ENCODE measurements around the gene FIS1. TPM values are rescaled to one million over a fixed set of nuclear protein-coding genes. Genes with fewer than 3 reads are reported as not detected.
"Not testable (repeated sequence)": the region's sequence is repeated elsewhere in the genome, so short reads cannot be mapped to it uniquely, and the experiment has no call there.

Gene FIS1
- polyA plus RNA-seq, 6 donors from 2014 or later = 221 to 266 (median 244) TPM

DNA sequence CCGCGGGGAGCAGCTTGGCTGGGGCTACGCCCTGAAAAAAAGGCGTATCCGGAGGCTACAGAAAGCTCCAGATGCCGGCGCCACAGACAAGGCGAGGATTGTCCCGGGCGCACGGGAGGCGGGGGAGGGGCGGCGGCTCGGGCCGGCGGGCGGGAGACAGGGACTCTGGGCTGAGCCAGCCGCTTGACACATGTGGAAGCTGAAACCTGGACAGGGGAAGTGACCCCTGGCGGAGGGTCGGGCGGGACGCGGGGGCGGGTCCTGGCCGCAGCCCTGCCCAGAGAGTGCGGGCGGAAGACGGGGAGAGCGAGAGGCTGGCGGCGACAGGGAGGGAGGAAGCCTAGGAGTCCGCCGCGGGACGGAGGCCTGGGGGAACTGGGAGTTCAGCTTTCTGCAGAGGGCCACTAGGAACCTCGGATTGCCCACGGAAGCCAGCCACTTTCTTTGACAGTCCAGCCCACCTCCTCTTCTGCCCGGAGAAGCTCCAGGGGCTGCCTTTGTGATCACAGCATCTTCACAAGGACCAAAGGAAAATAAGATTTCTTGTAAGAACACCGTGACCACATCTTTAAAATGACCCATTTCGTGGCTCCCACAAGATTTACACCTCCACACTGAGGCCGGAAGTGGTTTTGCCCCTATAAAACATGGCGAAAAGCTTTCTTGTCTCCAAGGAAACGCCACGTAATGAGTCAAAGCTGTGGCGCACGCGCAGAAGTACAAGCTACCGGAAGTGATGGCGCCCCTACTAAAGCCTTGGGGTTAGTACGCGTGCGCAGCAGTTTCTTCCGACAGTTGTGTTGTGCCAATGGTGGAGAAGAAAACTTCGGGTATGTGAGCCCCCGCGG lies 27.3 kb downstream of the FIS1 start, which contains the start of the genes PLOD3 and ZNHIT1:
Gene PLOD3, minus strand, starts transcription at position 194 of the 848 bp plus-strand sequence. CDS start 307 bp downstream, outside the sequence.
Gene ZNHIT1, plus strand, starts transcription at position 778 of the 848 bp plus-strand sequence. Its CDS starts 31 bp downstream, at position 809.
- H3K4me1 Mint-ChIP-seq = peaks cover 36 to 45% (median 45%) of the 10 kb centered on the region in 3 donors

DNA sequence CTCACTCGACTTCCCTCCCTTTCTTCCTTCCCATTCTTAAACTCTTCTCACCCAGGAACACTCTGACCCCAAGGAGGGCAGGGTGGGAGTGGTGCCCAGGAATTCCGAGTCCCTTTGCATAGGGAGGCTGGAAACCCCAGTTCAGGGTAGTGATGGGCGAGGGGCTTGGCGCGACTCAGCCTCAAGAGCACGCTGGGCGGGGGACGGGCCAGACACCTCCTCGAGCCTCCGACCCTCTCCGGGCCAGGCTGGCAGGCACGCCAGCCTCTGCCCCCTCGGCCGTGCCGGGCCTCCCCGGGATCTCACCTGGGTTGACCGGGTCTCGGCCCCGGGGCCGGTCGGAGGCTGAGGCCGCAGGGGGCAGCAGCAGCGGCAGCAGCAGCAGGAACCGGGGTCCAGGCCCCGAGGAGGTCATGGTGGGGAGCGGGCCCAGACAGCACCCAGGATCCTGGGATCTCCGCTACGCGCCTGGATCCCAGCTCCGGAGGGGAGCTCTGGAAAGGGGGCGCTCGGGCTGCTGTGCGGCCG lies 28.0 kb downstream of the FIS1 start:
- Mint-ChIP-seq H3K4me1 (peaks cover 32 to 45% (median 40%) of the 10 kb centered on the region in 3 donors), H3K9me3 (no peaks in the 10 kb centered on the region), H3K27ac (peak overlapping the region; percentile 26 to 93 (median 60)), H3K4me3 (peak overlapping the region; percentile 94 to 98 (median 96)), H3K36me3 (peaks cover 0 to 2% of the 10 kb centered on the region in 2 donors), H3K27me3 (no peaks in the 10 kb centered on the region)
- DNase-seq (no peak), ATAC-seq (ENCODE audit: low read depth in 2 of 2) (no peak)

More for the DNA sequence above, 27.3 kb downstream of the FIS1 start, which contains the start of the genes PLOD3 and ZNHIT1:
- H3K4me3 Mint-ChIP-seq = peak within 1 kb of the TSS; percentile 94 to 98 (median 96)
- DNase-seq (peak; percentile 92), ATAC-seq (ENCODE audit: low read depth in 2 of 2) (peak; percentile 86)
- no peaks in the 10 kb centered on the region for H3K9me3 Mint-ChIP-seq
- H3K27me3 Mint-ChIP-seq = no peaks in the 10 kb centered on the region
- peak within 1 kb of the TSS; percentile 88 to 96 (median 93) for H3K27ac Mint-ChIP-seq
- H3K36me3 Mint-ChIP-seq = peaks cover 0 to 8% of the 10 kb centered on the region in 2 donors

DNA sequence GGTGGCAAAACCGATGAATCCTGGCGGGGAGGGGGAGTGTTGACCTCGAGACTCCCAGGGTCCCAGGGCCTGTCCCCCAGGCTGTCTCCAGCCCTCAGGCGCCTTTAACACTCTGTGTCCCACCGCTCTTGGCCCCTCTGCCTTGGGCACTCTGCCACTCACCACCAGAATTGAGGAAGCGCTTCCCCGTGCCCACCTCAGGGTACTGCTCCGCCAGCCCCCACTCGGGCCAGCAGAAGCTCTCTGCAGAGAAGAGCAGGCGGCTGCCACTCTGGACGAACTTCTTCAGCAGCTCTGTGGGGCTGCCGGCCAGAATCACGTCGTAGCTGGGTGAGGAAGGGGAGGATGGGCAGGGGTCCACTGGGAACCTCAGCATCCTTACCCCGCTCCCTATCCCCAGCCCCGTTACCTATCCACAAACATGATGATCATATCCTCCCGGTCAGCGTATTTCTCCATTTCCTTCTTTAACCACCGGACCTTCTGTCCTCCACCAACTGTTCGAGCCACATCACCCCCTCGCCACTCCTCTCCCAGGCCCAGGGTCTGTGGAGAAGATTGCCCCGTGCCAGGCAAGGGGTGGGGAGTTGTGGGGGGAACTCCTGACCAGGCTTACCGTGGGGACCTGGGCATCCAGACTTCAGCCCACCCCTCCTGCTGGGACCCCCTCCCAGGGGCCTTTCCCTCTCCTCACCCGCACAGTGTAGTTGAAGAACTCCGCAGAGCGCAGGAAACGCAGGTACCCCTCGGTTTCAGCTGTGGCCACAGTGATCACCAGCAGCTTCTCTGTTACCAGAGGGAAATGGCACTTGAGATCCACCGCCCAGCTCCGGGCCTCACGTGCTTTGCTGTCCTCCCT lies 28.7 kb downstream of the FIS1 start:
- Mint-ChIP-seq H3K9me3 (no peaks in the 10 kb centered on the region), H3K4me1 (peaks cover 26 to 41% (median 33%) of the 10 kb centered on the region in 3 donors), H3K27ac (peak overlapping the region; percentile 53 to 93 (median 66)), H3K36me3 (no peaks in the 10 kb centered on the region), H3K27me3 (no peaks in the 10 kb centered on the region), H3K4me3 (peak overlapping the region; percentile 82 to 98 (median 96))
- ATAC-seq (ENCODE audit: low read depth in 2 of 2) = no peak
- DNase-seq = no peak

DNA sequence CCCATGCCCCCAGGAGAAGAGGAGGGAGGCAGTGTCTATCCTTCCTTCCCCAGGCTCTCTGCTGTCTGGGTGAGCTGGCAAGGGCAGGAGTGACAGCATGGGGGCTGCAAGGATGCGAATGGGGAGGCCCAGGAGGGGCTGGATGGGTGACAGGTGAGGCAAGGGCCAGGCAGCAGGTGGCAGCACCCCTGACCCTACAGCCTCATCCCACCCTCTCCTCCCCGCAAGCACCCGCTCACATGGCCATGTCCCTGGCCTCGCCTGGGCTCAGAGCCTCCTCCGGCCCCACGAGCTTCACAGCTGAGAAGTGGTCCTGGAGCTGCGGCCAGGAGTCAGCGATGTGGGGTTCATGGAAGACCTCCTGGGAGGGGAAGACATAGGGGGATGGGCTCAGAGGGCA lies 32.9 kb downstream of the FIS1 start:
- Mint-ChIP-seq H3K36me3 (peaks cover 0 to 6% of the 10 kb centered on the region in 2 donors), H3K27ac (no peak overlapping the region)

DNA sequence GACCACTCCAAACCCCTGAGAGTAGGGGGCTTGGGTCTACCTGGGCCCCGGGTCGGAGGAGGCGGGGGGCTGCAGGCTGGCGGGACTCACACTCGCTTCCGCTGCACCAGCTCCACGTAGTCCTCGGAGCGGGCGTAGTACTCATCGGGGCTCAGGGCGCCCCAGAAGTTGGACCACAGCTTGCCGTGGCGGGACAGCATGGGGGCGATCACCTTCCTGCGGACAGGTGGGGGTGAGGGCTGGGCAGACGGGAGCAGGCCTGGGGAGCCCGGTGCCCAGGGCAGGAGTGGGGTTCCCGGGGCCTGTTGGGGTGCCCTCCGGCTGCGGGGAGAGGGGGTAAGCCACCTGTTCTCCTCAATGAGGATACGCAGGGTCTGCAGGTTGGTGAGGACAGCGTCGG lies 33.4 kb downstream of the FIS1 start:
- H3K4me3 Mint-ChIP-seq = peak overlapping the region in 2 of 8 donors; percentile 35 to 45
- peaks cover 0 to 8% of the 10 kb centered on the region in 2 donors for H3K36me3 Mint-ChIP-seq
- ATAC-seq (ENCODE audit: low read depth in 2 of 2) (no peak), DNase-seq (no peak)
- peaks cover 0 to under 1% (median 0%) of the 10 kb centered on the region in 3 donors for H3K27me3 Mint-ChIP-seq
- no peak overlapping the region for H3K27ac Mint-ChIP-seq
- peaks cover 4 to 10% (median 9%) of the 10 kb centered on the region in 3 donors for H3K4me1 Mint-ChIP-seq
- no peaks in the 10 kb centered on the region for H3K9me3 Mint-ChIP-seq

More for the DNA sequence above, 32.9 kb downstream of the FIS1 start:
- H3K9me3 Mint-ChIP-seq = no peaks in the 10 kb centered on the region
- H3K4me1 Mint-ChIP-seq = peaks cover 8 to 13% (median 13%) of the 10 kb centered on the region in 3 donors
- peak overlapping the region in 1 of 8 donors; percentile 45 for H3K4me3 Mint-ChIP-seq
- DNase-seq (no peak), ATAC-seq (ENCODE audit: low read depth in 2 of 2) (no peak)
- no peaks in the 10 kb centered on the region for H3K27me3 Mint-ChIP-seq

DNA sequence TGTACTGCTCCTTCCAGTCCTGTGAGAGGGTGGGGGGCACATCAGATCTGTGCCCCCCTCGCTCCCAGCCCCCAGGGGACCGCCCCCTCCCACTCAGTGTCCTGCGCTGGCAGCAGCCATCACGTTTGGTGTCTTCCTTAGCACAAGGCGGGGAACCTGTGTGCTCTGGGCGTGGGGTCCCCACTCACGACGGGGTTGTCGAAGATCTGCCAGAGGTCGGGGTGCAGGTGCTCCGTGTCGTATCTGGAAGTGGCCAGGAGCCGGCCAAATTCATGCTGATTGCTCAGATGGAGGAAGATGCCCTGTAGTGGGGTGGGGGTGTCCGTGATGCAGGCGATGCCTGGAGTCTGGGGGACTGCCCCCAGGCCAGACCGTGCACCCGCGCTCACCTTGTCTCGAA lies 34.7 kb downstream of the FIS1 start:
- H3K4me1 Mint-ChIP-seq = no peaks in the 10 kb centered on the region
- H3K4me3 Mint-ChIP-seq = no peak overlapping the region
- H3K27ac Mint-ChIP-seq = no peak overlapping the region
- no peaks in the 10 kb centered on the region for H3K9me3 Mint-ChIP-seq
- peaks cover 0 to 14% of the 10 kb centered on the region in 2 donors for H3K36me3 Mint-ChIP-seq
- DNase-seq (no peak), ATAC-seq (ENCODE audit: low read depth in 2 of 2) (no peak)
- H3K27me3 Mint-ChIP-seq = peaks cover 0 to 5% (median 0%) of the 10 kb centered on the region in 3 donors

DNA sequence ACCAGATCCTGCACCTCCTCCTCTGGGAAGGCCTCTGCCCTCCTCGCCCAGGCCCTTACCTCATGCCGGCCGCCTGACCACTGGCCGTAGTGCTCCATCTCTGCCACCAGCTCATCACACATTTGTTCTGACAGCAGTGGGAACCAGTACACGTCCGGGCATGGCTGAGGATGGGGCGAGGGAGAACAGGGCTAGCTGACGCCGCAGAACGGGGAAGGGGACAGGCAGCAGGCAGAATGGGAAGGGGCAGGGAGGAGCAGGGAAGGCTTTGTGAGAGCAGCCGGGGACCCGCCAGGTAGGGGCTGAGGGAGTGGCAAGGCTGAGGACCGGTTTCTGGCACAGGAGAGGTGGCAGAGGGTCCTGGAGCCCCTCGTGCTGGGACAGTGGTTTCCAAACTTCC lies 36.1 kb downstream of the FIS1 start:
- H3K27me3 Mint-ChIP-seq = peaks cover 0 to 11% (median 3%) of the 10 kb centered on the region in 3 donors
- ATAC-seq (ENCODE audit: low read depth in 2 of 2) (no peak), DNase-seq (no peak)
- H3K4me3 Mint-ChIP-seq = no peak overlapping the region
- no peak overlapping the region for H3K27ac Mint-ChIP-seq
- H3K36me3 Mint-ChIP-seq = peaks cover 0 to 14% of the 10 kb centered on the region in 2 donors
- H3K4me1 Mint-ChIP-seq = peaks cover 1 to 5% (median 5%) of the 10 kb centered on the region in 3 donors
- H3K9me3 Mint-ChIP-seq = no peaks in the 10 kb centered on the region

DNA sequence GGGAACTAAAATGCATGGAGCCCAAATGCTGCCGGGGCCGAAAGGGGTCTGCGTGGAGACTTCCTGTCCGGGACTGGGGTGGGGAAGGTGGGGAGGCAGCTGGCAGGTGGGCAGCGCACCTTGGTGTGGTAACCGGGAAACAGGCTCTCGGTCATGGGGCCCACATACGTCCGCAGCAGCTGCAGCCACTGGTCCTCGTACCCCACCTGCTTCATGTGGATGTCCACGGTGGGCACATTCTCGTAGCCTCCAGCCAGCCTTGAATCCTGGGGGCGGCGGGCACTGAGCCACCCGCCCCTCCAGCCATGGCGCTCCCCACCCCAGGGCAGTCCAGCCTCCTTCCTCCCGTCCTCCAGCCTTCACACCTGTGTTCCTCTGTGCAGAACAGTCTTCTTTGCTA lies 37.4 kb downstream of the FIS1 start:
- no peaks in the 10 kb centered on the region for H3K9me3 Mint-ChIP-seq
- peaks cover 0 to 21% (median 15%) of the 10 kb centered on the region in 3 donors for H3K27me3 Mint-ChIP-seq
- H3K36me3 Mint-ChIP-seq = peaks cover 0 to 14% of the 10 kb centered on the region in 2 donors
- no peak overlapping the region for H3K4me3 Mint-ChIP-seq
- no peak overlapping the region for H3K27ac Mint-ChIP-seq
- no peak for DNase-seq
- ATAC-seq (ENCODE audit: low read depth in 2 of 2) = no peak
- peaks cover 8 to 17% (median 13%) of the 10 kb centered on the region in 3 donors for H3K4me1 Mint-ChIP-seq

DNA sequence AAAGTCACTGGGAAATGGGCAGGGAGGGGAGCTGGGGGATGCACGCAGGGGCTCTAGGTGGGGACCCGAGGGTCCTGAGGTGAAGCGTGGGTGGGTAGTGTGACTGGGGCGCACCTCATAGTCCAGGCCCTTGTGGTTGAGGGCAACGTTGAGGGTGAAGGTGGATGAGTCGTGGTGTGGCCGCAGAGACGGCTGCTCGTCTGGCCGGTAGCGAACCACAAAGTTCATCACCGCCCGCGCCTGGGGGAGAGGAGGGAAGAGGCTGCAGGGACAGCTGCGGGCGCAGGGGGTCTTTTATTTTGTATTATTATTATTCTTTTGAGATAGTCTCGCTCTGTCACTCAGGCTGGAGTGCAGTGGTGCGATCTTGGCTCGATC lies 38.2 kb downstream of the FIS1 start:
- Mint-ChIP-seq H3K36me3 (peaks cover 0 to 14% of the 10 kb centered on the region in 2 donors), H3K4me3 (no peak overlapping the region), H3K27ac (peak overlapping the region in 1 of 6 donors; percentile 50), H3K4me1 (peaks cover 8 to 19% (median 17%) of the 10 kb centered on the region in 3 donors), H3K9me3 (no peaks in the 10 kb centered on the region), H3K27me3 (peaks cover 0 to 26% (median 15%) of the 10 kb centered on the region in 3 donors)
- no peak for ATAC-seq (ENCODE audit: low read depth in 2 of 2)
- no peak for DNase-seq

DNA sequence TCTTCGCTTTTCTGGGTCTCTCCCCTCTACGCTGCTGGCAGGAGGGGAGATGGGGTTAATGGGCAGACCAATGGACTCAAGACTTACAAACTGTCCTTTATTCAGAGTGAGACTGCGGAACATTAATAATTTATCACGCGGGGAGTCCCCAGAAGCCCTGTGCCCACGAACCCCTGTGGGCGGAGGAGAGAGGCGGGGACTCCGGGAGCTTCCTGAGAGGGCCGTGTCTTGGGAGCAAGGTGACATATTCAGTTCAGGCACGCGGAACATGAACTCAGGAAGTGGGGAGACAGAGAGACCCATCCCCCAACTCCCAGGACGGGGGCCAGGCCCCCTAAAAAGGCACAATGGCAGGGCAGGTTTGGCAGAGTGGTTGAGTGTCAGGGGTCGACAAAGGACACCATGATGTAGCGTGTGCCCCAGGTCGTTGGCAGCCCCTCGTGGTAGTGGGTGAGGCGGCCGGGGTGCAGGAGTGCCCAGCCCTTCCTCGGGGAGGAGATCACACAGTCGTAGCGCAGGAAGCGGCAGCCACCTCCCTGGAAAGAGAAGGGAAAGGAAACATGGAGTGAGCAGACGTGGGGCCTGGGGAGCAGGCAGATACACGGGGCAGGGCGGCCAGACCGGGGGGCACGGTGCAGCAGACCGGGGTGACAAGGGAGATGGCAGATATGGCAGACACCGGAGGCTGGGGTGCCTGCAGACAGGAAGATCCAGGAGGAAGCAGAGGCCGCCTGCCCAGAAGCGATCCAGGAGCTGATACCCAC lies 38.8 kb downstream of the FIS1 start:
- DNase-seq (no peak), ATAC-seq (ENCODE audit: low read depth in 2 of 2) (no peak)
- peaks cover 0 to 31% (median 21%) of the 10 kb centered on the region in 3 donors for H3K27me3 Mint-ChIP-seq
- peak overlapping the region in 1 of 6 donors; percentile 78 for H3K27ac Mint-ChIP-seq
- H3K4me3 Mint-ChIP-seq = no peak overlapping the region
- H3K36me3 Mint-ChIP-seq = peaks cover 0 to 14% of the 10 kb centered on the region in 2 donors
- H3K9me3 Mint-ChIP-seq = no peaks in the 10 kb centered on the region
- peaks cover 8 to 21% (median 19%) of the 10 kb centered on the region in 3 donors for H3K4me1 Mint-ChIP-seq

DNA sequence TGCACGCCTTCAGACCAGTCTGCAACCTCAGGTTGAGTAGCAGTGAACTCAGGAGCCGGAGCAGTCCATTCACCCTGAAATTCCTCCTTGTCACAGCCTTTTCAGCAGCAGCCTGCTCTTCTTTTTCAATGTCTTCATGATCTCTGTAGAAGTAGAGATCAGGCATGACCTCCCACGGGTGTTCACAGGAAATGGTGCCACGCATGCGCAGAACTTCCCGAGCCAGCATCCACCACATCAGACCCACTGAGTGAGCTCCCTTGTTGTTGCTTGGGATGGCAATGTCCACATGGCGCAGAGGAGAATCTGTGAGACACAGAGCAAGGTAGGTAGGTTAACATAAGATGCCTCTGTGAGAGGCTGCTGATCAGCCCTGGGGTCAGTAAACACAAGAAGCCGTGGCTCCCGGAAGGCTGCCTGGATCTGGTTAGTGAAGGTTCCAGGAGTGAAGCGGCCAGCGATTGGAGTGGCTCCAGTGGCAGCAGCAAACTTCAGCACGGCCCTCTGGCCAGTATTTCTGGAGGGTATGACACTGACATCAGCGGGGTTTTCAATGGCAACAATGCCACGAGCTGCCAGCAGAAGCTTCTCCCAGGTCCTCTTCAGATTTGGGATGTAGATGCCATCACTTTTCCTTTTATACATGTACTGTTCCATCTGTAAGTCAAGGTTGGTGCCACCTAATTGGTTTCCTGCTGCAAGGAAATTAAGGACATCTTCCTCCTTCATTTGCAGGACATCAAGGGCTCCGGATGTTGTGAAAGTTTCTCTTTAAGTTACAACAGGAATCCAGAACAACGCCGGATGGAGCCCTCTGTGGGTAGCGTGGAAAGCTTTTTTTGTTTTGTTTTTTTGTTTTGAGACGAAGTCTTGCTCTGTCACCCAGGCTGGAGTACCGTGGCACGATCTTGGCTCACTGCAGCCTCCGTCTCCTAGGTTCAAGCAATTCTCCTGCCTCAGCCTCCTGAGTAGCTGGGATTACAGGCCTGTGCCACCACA lies 40.8 kb downstream of the FIS1 start:
- ATAC-seq (ENCODE audit: low read depth in 2 of 2); H3K9me3 Mint-ChIP-seq; H3K27ac Mint-ChIP-seq; DNase-seq: not testable (repeated sequence)
- H3K4me3 Mint-ChIP-seq = peak overlapping the region in 3 of 8 donors; percentile 2 to 67 (median 51)
- H3K4me1 Mint-ChIP-seq = peaks cover 14 to 25% (median 23%) of the 10 kb centered on the region in 3 donors
- peaks cover 0 to 44% (median 33%) of the 10 kb centered on the region in 3 donors for H3K27me3 Mint-ChIP-seq
- H3K36me3 Mint-ChIP-seq = peaks cover 0 to 14% of the 10 kb centered on the region in 2 donors

All from naive B cell (primary cell).